K562 (cell line): ENCODE results near the gene ANO1. TPM values are rescaled to one million over a fixed set of nuclear protein-coding genes. Genes with fewer than 3 reads are reported as not detected.

ENCODE experiments used
- GABPA ChIP-seq: fragments of 200-800 bp; sonication (Bioruptor generic); conservative IDR thresholded peaks from 2 replicates; pipeline ENCODE4 v1.6.1; 2016; ENCODE audit warnings: low read depth, missing genetic modification characterization, missing compliant biosample characterization
- LEF1 ChIP-seq: fragments of 450-650 bp; IDR thresholded peaks from 2 replicates; pipeline ENCODE4 v1.6.1; 2016; ENCODE audit warnings: mild to moderate bottlenecking
- PHF8 ChIP-seq: fragments of 200-600 bp; sonication (generic); IDR thresholded peaks from 2 replicates; pipeline ENCODE4 v1.6.1; 2012; ENCODE audit warnings: mixed run types, mild to moderate bottlenecking, inconsistent platforms, low read length, moderate library complexity, borderline replicate concordance
- ZFP1 ChIP-seq: fragments of 450-650 bp; formaldehyde crosslinking; IDR thresholded peaks from 2 replicates; pipeline ENCODE4 v1.4.0; 2020; ENCODE audit warnings: mild to moderate bottlenecking, mixed read lengths
- polyA plus RNA-seq, 8 experiments: library from polyadenylated mRNA; depleted of rRNA in 4 of 8; stranded (reverse) in 5 of 8; unstranded in 3 of 8; fragments of >200 nt; fragmentation: Nextera tagmentation in 2 of 8; fragmentation: Illumina TruSeq in 1 of 8; extraction: Ambion mirVana in 2 of 8; extraction: Trizol in 1 of 8; gene quantifications; 2 replicates each; pipeline versions ENCODE4 v1.2.1 to v1.2.3, GENCODE V29; 2011 to 2014; ENCODE audit warnings: inconsistent platforms in 1 of 8, missing spikeins in 1 of 8
- total RNA-seq, 7 experiments: library from RNA; depleted of rRNA in 6 of 7; stranded (reverse); fragments of >200 nt in 6 of 7; fragmentation: Illumina TruSeq in 2 of 7; extraction: Trizol in 2 of 7; gene quantifications; 2 replicates each; pipeline versions ENCODE4 v1.2.1 to v1.2.3, GENCODE V29; 2011 to 2021; ENCODE audit warnings: low replicate concordance in 1 of 7
- TF ChIP-seq, protein P1 (sequence below), 3 experiments: fragments of 200-800 bp in 1 of 3; sonication (Bioruptor generic) in 1 of 3; sonication (generic) in 1 of 3; formaldehyde crosslinking in 1 of 3; IDR thresholded peaks; 2 replicates each; pipeline versions ENCODE4 v1.6.1 to v1.8.0; 2016 to 2022; ENCODE audit warnings: mild to moderate bottlenecking in 2 of 3, missing compliant biosample characterization in 2 of 3, missing genetic modification characterization in 2 of 3, missing genetic modification reagents in 1 of 3
- TF ChIP-seq, protein P2 (sequence below): IDR thresholded peaks from 2 replicates; pipeline ENCODE4 v1.6.1; 2012; ENCODE audit warnings: low read depth, low read length, improper control_type of control experiment, borderline replicate concordance

ANO1 gene
- total and polyA plus RNA-seq, 9 of the 15 experiments (the other 6 are each of a cell fraction or from before 2014, with no cell fraction given): not detected

GRCh38 chr11:70203751-70204465 lies 125.8 kb downstream of the ANO1 start (continued):
- TF ChIP-seq, protein P1, sequence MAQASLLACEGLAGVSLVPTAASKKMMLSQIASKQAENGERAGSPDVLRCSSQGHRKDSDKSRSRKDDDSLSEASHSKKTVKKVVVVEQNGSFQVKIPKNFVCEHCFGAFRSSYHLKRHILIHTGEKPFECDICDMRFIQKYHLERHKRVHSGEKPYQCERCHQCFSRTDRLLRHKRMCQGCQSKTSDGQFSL (CRISPR knock-in tag; IDR thresholded peaks at IDR 0.05): no peak
- TF ChIP-seq, protein P1 (tag; IDR thresholded peaks at IDR 0.05): no peak
- no peak for TF ChIP-seq ZFP1 (CRISPR knock-in tag)
- TF ChIP-seq GABPA (tag): no peak
- TF ChIP-seq LEF1: peak; percentile 85
- TF ChIP-seq, protein P2, sequence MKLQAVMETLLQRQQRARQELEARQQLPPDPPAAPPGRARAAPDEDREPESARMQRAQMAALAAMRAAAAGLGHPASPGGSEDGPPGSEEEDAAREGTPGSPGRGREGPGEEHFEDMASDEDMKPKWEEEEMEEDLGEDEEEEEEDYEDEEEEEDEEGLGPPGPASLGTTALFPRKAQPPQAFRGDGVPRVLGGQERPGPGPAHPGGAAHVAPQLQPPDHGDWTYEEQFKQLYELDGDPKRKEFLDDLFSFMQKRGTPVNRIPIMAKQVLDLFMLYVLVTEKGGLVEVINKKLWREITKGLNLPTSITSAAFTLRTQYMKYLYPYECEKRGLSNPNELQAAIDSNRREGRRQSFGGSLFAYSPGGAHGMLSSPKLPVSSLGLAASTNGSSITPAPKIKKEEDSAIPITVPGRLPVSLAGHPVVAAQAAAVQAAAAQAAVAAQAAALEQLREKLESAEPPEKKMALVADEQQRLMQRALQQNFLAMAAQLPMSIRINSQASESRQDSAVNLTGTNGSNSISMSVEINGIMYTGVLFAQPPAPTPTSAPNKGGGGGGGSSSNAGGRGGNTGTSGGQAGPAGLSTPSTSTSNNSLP: no peak
- no peak for TF ChIP-seq PHF8
